Endothelial cell of coronary artery (primary cell): Measurements from ENCODE around the gene SLAMF9. TPM values are rescaled to one million over a fixed set of nuclear protein-coding genes. Genes with fewer than 3 reads are reported as not detected.

Source experiments
- total RNA-seq: library from RNA; depleted of rRNA; stranded (reverse); fragments of >200 nt; gene quantifications from 2 replicates; pipeline ENCODE4 v1.2.3, GENCODE V29; 2014

Gene SLAMF9
- total RNA-seq: not detected in 2 replicates

DNA sequence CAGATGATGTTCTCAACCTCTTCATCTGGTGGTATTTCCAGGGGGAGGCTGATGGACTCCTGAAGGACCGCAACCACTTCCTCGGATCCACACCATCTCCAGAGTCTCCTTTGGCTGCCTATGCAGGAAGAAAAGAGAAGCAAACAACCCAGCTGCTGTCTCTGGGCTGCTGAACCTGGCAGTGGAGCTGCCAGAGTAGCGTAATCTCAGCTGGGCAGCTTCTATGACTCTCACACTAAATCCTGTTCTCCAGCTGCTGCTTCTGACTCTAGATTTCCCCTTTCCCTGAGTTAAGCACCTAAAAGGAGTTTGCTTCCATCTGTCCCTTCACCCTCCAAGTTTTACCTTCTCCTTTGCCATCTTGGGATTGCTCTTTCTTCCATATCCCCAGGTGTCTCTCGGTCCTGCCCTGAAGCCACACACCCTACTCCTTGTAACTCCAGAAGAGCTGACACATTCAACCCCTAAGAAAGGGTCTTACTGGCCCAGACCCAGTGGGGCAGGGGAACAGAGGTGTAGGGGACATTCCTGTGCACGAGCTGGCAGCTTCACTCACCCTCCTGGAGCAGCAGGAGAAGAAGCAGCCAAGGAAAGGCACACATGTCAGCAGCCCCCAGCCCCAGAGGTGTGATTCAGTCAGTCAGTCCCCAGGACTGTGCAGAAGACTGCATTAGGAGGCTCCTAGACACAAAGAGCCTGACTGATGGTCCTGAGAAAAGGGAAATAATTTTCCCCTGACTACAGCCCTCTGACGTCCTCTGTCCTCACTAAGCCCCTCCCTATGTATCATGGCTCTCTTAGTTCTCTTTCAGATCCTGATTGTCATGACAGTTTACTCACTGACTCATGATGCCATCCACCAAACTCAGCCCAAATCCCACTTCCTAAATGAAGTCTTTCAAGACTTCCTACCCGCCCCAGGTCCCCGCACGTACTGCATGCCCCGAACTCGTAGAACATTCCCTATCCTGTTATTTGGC, at the start of gene SLAMF9:
TSS of gene SLAMF9 (minus strand) at position 702 of the 980 bp plus-strand sequence. CDS start at position 602, 100 bp downstream.

DNA sequence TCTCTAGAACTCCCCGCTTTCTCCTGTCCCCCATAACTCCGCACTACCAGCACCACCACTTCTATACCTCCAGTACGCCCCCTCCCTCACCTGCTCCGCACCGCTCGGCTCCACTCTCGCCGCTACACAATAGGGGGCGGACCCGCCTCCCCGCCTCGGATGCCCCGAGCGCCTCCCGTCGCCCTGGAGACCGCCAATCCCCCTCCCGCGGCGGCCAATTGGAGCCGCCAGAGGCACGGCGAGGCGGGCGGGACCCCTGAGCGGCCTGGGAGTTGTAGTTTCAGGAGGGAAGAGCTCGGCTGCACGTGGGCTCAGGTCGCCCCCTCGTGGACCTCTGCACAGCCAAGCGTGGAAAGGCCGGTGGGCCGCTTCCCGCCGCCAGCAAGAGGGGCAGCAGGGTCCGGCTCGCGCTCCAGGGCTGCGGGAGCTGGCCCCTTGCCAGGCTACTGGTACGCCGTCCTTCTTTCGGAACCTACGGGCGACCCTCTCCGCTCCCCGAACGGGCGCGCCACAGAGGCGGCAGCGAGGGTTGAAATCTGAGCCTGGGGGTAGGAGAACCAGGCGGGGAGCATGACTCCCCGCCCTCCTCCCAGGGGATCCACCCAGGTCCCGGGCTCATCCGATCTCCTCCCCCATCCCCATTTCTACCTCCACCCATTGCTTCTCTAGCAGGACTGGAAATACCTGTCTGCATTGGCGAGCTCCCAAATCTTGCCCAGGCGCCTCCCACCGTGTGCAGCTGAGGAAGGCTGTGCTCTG, 8.4 kb downstream of the SLAMF9 start, which contains the start of gene IGSF9:
TSS of gene IGSF9 (minus strand) at position 131 of the 759 bp plus-strand sequence. CDS start 2,159 bp downstream, outside the sequence.

DNA sequence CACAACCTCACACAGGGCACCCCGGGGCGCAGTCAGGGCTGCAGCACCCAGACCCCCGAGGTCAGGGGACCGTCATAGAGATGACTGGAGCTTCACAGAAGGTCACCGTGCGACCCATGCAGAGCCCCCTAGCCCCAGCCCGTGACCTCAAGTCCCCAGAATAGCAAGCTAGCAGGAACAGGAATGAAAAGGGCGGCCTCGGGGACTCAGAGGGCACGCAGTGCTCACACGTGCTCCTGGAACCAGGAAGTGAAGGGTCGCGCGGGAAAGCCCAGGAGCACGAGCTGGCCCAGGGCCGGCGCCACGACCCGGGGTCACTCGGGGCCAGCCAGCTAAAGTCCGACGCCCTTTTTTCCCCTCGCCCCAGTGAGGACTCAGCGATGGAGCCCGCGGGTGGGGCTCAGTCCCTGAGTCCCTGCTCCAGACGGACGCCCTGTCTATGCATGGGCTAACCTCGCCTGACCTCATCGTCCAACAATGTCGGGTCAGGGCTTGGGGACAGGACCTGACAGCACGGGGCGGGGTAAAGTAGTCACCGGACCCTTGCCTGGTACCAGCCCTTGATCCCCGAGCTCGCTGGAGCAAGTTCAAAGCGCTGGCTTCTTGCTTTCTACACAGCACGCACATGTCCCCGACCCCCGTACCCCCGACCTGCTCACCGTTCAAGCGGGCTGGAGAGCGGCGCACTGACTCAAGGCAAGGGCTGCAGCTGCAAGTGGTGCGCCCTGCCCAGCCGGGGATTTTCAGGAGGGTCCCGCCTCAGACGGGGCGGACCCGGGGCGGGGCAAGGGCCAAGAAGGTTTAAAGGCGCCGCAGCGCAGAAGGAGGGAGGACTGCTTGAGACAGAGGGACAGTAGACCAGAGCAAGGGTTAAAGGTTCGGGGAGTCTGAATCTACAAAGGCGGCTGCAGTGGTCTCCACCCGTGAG, 29.0 kb downstream of the SLAMF9 start, which contains the start of gene TAGLN2:
TSS of gene TAGLN2 (minus strand) at position 717 of the 928 bp plus-strand sequence. CDS start 4,998 bp downstream, outside the sequence.

Other genes starting within 250 kb of the SLAMF9 start
- gene CRP, start 239.6 kb downstream of the SLAMF9 start, total RNA-seq: 0.09 TPM in 2 replicates
- 137 and 145 TPM in 2 replicates for gene DUSP23, start 173.3 kb downstream of the SLAMF9 start, total RNA-seq
- gene FCRL6, start 151.9 kb downstream of the SLAMF9 start, total RNA-seq: under 0.01 TPM in 1 of 2 replicates, not detected in the other
- not detected in 2 replicates for gene SLAMF8, start 127.4 kb downstream of the SLAMF9 start, total RNA-seq
- gene VSIG8, start 91.6 kb downstream of the SLAMF9 start, total RNA-seq: 0.09 TPM in 1 of 2 replicates, not detected in the other
- gene CFAP45, start 54.1 kb downstream of the SLAMF9 start, total RNA-seq: 0.94 and 1.5 TPM in 2 replicates
- 488 and 511 TPM in 2 replicates for gene TAGLN2, start 28.7 kb downstream of the SLAMF9 start, total RNA-seq
- under 0.01 TPM in 2 replicates for gene IGSF9, start 8.6 kb downstream of the SLAMF9 start, total RNA-seq
- gene PIGM, start 77.8 kb upstream of the SLAMF9 start, total RNA-seq: 2.9 and 3.1 TPM in 2 replicates
- gene KCNJ10, start 115.9 kb upstream of the SLAMF9 start, total RNA-seq: not detected in 2 replicates
- not detected in 2 replicates for gene KCNJ9, start 127.3 kb upstream of the SLAMF9 start, total RNA-seq
- 7.2 and 14.9 TPM in 2 replicates for gene IGSF8, start 144.4 kb upstream of the SLAMF9 start, total RNA-seq
- gene ATP1A2, start 161.5 kb upstream of the SLAMF9 start, total RNA-seq: under 0.01 TPM in 1 of 2 replicates, not detected in the other
- gene ATP1A4, start 197.4 kb upstream of the SLAMF9 start, total RNA-seq: not detected in 2 replicates
- gene CASQ1, start 236.3 kb upstream of the SLAMF9 start, total RNA-seq: 0.18 TPM in 1 of 2 replicates, not detected in the other